ENCODE measurements around the gene CPZ. TPM values are rescaled to one million over a fixed set of nuclear protein-coding genes. Genes with fewer than 3 reads are reported as not detected.

Gene CPZ
- total RNA-seq, 4 donors from 2014 or later: 0.42 to 2.7 (median 2.2) TPM

GRCh38 chr4:8610858-8611616, 18.5 kb downstream of the CPZ start:
- Histone ChIP-seq H3K27ac (replicated peaks in 1 of 4) (no peak overlapping the region), H3K4me3 (no peak overlapping the region), H3K27me3 (peaks cover 0 to 50% (median 2%) of the 10 kb centered on the region in 4 donors), H3K9me3 (no peaks in the 10 kb centered on the region), H3K4me1 (peaks cover 5 to 12% (median 7%) of the 10 kb centered on the region in 4 donors), H3K36me3 (no peaks in the 10 kb centered on the region)
- WGBS: 74% methylated on average over 8 of the region's 8 CpGs
- intact Hi-C loops (cut with DNase I): no loop called here
- DNase-seq (ENCODE audit: extremely low spot score): no peak
- no peak for TF ChIP-seq POLR2AphosphoS5 (IDR thresholded peaks at IDR 0.05)
- TF ChIP-seq CTCF (IDR thresholded peaks at IDR 0.05): no peak
- no peak for TF ChIP-seq POLR2A (IDR thresholded peaks at IDR 0.05; ENCODE audit: low read depth)
- no peak for TF ChIP-seq EP300 (IDR thresholded peaks at IDR 0.05)

GRCh38 chr4:8612646-8613045, 20.1 kb downstream of the CPZ start:
- H3K9me3 ChIP-seq: no peaks in the 10 kb centered on the region
- H3K27ac ChIP-seq (replicated peaks in 1 of 4): no peak overlapping the region
- H3K36me3 ChIP-seq: no peaks in the 10 kb centered on the region
- peaks cover 3 to 9% (median 4%) of the 10 kb centered on the region in 4 donors for H3K4me1 ChIP-seq
- intact Hi-C loops (cut with DNase I): no loop called here
- WGBS: 90% methylated on average over 3 of the region's 8 CpGs
- peaks cover 0 to 43% (median 0%) of the 10 kb centered on the region in 4 donors for H3K27me3 ChIP-seq
- no peak for DNase-seq (ENCODE audit: extremely low spot score)
- H3K4me3 ChIP-seq: no peak overlapping the region
- TF ChIP-seq POLR2A (IDR thresholded peaks at IDR 0.05; ENCODE audit: low read depth) (no peak), POLR2AphosphoS5 (IDR thresholded peaks at IDR 0.05) (no peak), CTCF (IDR thresholded peaks at IDR 0.05) (no peak), EP300 (IDR thresholded peaks at IDR 0.05) (no peak)

GRCh38 chr4:8613421-8614364, 21.1 kb downstream of the CPZ start:
- Histone ChIP-seq H3K27me3 (peaks cover 0 to 33% (median 0%) of the 10 kb centered on the region in 4 donors), H3K27ac (replicated peaks in 1 of 4) (no peak overlapping the region), H3K4me1 (peaks cover 0 to 4% (median 0%) of the 10 kb centered on the region in 4 donors), H3K4me3 (no peak overlapping the region), H3K9me3 (no peaks in the 10 kb centered on the region), H3K36me3 (no peaks in the 10 kb centered on the region)
- DNase-seq (ENCODE audit: extremely low spot score): no peak
- TF ChIP-seq POLR2AphosphoS5 (IDR thresholded peaks at IDR 0.05) (no peak), EP300 (IDR thresholded peaks at IDR 0.05) (no peak), CTCF (IDR thresholded peaks at IDR 0.05) (no peak), POLR2A (IDR thresholded peaks at IDR 0.05; ENCODE audit: low read depth) (no peak)
- 90% methylated on average over 27 of the region's 35 CpGs for WGBS
- intact Hi-C loops (cut with DNase I): no loop called here

GRCh38 chr4:8614365-8615193, 22.0 kb downstream of the CPZ start:
- Histone ChIP-seq H3K36me3 (no peaks in the 10 kb centered on the region), H3K4me3 (no peak overlapping the region), H3K27ac (replicated peaks in 1 of 4) (no peak overlapping the region), H3K9me3 (no peaks in the 10 kb centered on the region), H3K27me3 (peaks cover 0 to 41% (median 0%) of the 10 kb centered on the region in 4 donors), H3K4me1 (peaks cover 0 to 4% (median 0%) of the 10 kb centered on the region in 4 donors)
- TF ChIP-seq CTCF (IDR thresholded peaks at IDR 0.05) (no peak), POLR2AphosphoS5 (IDR thresholded peaks at IDR 0.05) (no peak), POLR2A (IDR thresholded peaks at IDR 0.05; ENCODE audit: low read depth) (no peak), EP300 (IDR thresholded peaks at IDR 0.05) (no peak)
- 82% methylated on average over 20 of the region's 22 CpGs for WGBS
- no peak for DNase-seq (ENCODE audit: extremely low spot score)
- intact Hi-C loops (cut with DNase I): no loop called here
